Hepatocyte (in vitro differentiated cells): ENCODE results near the gene LGR5.

Source experiments
- EZH2 ChIP-seq: fragments of 200-600 bp; sonication (generic); IDR thresholded peaks from 2 replicates; pipeline ENCODE4 v1.6.1; 2016; ENCODE audit warnings: antibody characterized with exemption, mild to moderate bottlenecking, borderline replicate concordance
- TF ChIP-seq, protein P1 (sequence below): fragments of 200-600 bp; sonication (generic); IDR thresholded peaks from 2 replicates; pipeline ENCODE4 v1.5.1; 2016; ENCODE audit warnings: antibody characterized with exemption, mild to moderate bottlenecking; ENCODE audit not compliant: poor library complexity

DNA sequence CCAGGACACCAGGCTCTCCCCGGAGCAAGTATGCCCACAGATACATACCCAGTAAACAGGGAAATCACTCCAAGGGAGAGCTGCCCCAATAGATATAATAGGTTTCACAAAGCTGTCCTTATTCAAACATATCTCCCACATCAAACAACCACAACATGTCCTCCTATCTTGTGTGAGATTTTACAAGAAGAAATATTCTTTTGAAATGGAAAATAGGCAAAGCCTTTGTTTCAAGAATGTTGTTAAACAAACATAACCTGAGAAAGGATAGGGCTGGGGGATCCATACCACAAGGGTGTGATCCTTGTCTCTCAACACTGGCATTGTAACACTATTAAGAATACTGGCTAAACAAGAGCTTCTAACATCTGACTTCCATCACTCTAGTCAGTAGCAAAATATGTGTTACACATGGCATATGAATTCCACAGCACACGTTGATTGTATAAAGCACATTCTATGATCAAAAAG lies 32.9 kb downstream of the LGR5 start:
- TF ChIP-seq, protein P1, sequence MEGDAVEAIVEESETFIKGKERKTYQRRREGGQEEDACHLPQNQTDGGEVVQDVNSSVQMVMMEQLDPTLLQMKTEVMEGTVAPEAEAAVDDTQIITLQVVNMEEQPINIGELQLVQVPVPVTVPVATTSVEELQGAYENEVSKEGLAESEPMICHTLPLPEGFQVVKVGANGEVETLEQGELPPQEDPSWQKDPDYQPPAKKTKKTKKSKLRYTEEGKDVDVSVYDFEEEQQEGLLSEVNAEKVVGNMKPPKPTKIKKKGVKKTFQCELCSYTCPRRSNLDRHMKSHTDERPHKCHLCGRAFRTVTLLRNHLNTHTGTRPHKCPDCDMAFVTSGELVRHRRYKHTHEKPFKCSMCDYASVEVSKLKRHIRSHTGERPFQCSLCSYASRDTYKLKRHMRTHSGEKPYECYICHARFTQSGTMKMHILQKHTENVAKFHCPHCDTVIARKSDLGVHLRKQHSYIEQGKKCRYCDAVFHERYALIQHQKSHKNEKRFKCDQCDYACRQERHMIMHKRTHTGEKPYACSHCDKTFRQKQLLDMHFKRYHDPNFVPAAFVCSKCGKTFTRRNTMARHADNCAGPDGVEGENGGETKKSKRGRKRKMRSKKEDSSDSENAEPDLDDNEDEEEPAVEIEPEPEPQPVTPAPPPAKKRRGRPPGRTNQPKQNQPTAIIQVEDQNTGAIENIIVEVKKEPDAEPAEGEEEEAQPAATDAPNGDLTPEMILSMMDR = no peak
- TF ChIP-seq EZH2 = no peak
